Measurements from ENCODE around the gene HBS1L. TPM values are rescaled to one million over a fixed set of nuclear protein-coding genes. Genes with fewer than 3 reads are reported as not detected.

Gene HBS1L
- total and polyA plus RNA-seq, 2 of the 4 experiments (the other 2 are of a cell fraction): 45.1 to 120 TPM

GRCh38 chr6:134956676-134957075, 97.9 kb downstream of the HBS1L start:
- H3K9me1 ChIP-seq (ENCODE audit: insufficient read depth, low read length): no peaks in the 10 kb centered on the region
- TF ChIP-seq MAZ (IDR thresholded peaks at IDR 0.05; ENCODE audit: borderline replicate concordance, low read depth, low read length): no peak
- no peak for TF ChIP-seq MXI1 (IDR thresholded peaks at IDR 0.05; ENCODE audit: borderline replicate concordance, low read depth, low read length)
- no peak for TF ChIP-seq FOS (IDR thresholded peaks at IDR 0.05; ENCODE audit: low read depth, low read length)
- no peak for TF ChIP-seq CEBPB (IDR thresholded peaks at IDR 0.05; ENCODE audit: low read depth, low read length)
- TF ChIP-seq RFX5 (IDR thresholded peaks at IDR 0.05; ENCODE audit: low read depth, low read length): no peak
- TF ChIP-seq, protein P1, sequence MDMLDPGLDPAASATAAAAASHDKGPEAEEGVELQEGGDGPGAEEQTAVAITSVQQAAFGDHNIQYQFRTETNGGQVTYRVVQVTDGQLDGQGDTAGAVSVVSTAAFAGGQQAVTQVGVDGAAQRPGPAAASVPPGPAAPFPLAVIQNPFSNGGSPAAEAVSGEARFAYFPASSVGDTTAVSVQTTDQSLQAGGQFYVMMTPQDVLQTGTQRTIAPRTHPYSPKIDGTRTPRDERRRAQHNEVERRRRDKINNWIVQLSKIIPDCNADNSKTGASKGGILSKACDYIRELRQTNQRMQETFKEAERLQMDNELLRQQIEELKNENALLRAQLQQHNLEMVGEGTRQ (IDR thresholded peaks at IDR 0.05; ENCODE audit: low read depth, low read length): no peak
- TF ChIP-seq CHD1 (IDR thresholded peaks at IDR 0.05; ENCODE audit: low read depth, low read length): no peak
- TF ChIP-seq CTCF (conservative IDR thresholded peaks at IDR 0.05; ENCODE audit: low read depth, low read length): no peak
- TF ChIP-seq BHLHE40 (IDR thresholded peaks at IDR 0.05; ENCODE audit: low read depth, low read length): no peak
- TF ChIP-seq SMC3 (IDR thresholded peaks at IDR 0.05; ENCODE audit: low read depth, low read length): no peak
- H3K9me3 ChIP-seq (ENCODE audit: control insufficient read depth, insufficient read depth, low read length): peaks cover 4% of the 10 kb centered on the region
- no TSS peak for BruUV-seq (replicated peaks)
- H3K4me1 ChIP-seq (ENCODE audit: control insufficient read depth, insufficient read depth, low read length): no peaks in the 10 kb centered on the region
- no peak overlapping the region for H2AFZ ChIP-seq (replicated peaks; ENCODE audit: low read length, poor library complexity)
- no peak overlapping the region for H2BK20ac ChIP-seq (ENCODE audit: low read depth, low read length)
- no peak overlapping the region for H2BK5ac ChIP-seq (ENCODE audit: low read depth, low read length, poor library complexity, severe bottlenecking)
- no peak overlapping the region for H2AK5ac ChIP-seq (ENCODE audit: low read depth, low read length)
- H3K23ac ChIP-seq (ENCODE audit: low read depth, low read length): no peak overlapping the region
- no peak overlapping the region for H3K14ac ChIP-seq (replicated peaks; ENCODE audit: low read depth, low read length)
- ChIA-PET CTCF (no interaction called here), POLR2A (ENCODE audit: unreplicated experiment) (no interaction called here)
- no peak overlapping the region for H3K4me2 ChIP-seq (ENCODE audit: low read depth, low read length)
- H3K9ac ChIP-seq (ENCODE audit: low read depth, low read length): no peak overlapping the region
- H4K91ac ChIP-seq (ENCODE audit: insufficient read depth, low read depth, low read length): no peak overlapping the region
- no peak overlapping the region for H2BK120ac ChIP-seq (ENCODE audit: low read depth, low read length)
- WGBS, 2 experiments (ENCODE audit: extremely low coverage in 2 of 2, insufficient read length in 1 of 2): no CpG with 5 or more reads among the region's 2 CpGs
- H4K20me1 ChIP-seq (ENCODE audit: insufficient read depth, low read length): no peaks in the 10 kb centered on the region
- H3K56ac ChIP-seq (ENCODE audit: extremely low read depth, insufficient read depth, low read length): no peak overlapping the region
- no peak overlapping the region for H3K18ac ChIP-seq (ENCODE audit: low read depth, low read length)
- H3K27ac ChIP-seq (ENCODE audit: insufficient read depth, low read length): no peak overlapping the region
- H4K8ac ChIP-seq (ENCODE audit: low read depth in 2 of 2, low read length in 2 of 2): no peak overlapping the region
- DNase-seq: peak; percentile 43
- no peaks in the 10 kb centered on the region for H3K27me3 ChIP-seq (ENCODE audit: control insufficient read depth, insufficient read depth, low read length)
- H3K4me3 ChIP-seq (ENCODE audit: insufficient read depth, low read depth, low read length): no peak overlapping the region
- dilution Hi-C loops (cut with HindIII; ENCODE audit: low sequenced_read_pairs, unreplicated experiment): no loop called here
- peak; percentile 45 for ATAC-seq (ENCODE audit: low read depth)
- H3K79me1 ChIP-seq (ENCODE audit: low read depth in 1 of 2, low read length in 2 of 2): no peaks in the 10 kb centered on the region
- no peak overlapping the region for H4K5ac ChIP-seq (ENCODE audit: low read depth, low read length)
- no peak overlapping the region for H2BK15ac ChIP-seq (ENCODE audit: low read depth, low read length)
- no peak overlapping the region for H2AK9ac ChIP-seq (replicated peaks; ENCODE audit: low read depth, low read length, poor library complexity)
- H3K36me3 ChIP-seq (ENCODE audit: control insufficient read depth, insufficient read depth, low read length): peaks cover 1% of the 10 kb centered on the region; the same call in 1 of the 2 replicates
- in situ Hi-C loops (cut with MboI; ENCODE audit: low sequenced_read_pairs): no loop called here
- intact Hi-C loops (cut with micrococcal nuclease): no loop called here
- H3K4ac ChIP-seq (ENCODE audit: low read depth, low read length): no peak overlapping the region

All from IMR-90 (cell line).